CD4-positive, alpha-beta T cell treated with Interferon alpha-2 for 1 hour (primary cell): ENCODE results near the gene ZFAND3.
"Not testable (repeated sequence)": the region's sequence is repeated elsewhere in the genome, so short reads cannot be mapped to it uniquely, and the experiment has no call there.

ENCODE experiments used
- DNase-seq, 2 donors: peaks; one replicate each; pipeline ENCODE4 v3.0.0-alpha.2; 2020 to 2022

Gene ZFAND3

DNA sequence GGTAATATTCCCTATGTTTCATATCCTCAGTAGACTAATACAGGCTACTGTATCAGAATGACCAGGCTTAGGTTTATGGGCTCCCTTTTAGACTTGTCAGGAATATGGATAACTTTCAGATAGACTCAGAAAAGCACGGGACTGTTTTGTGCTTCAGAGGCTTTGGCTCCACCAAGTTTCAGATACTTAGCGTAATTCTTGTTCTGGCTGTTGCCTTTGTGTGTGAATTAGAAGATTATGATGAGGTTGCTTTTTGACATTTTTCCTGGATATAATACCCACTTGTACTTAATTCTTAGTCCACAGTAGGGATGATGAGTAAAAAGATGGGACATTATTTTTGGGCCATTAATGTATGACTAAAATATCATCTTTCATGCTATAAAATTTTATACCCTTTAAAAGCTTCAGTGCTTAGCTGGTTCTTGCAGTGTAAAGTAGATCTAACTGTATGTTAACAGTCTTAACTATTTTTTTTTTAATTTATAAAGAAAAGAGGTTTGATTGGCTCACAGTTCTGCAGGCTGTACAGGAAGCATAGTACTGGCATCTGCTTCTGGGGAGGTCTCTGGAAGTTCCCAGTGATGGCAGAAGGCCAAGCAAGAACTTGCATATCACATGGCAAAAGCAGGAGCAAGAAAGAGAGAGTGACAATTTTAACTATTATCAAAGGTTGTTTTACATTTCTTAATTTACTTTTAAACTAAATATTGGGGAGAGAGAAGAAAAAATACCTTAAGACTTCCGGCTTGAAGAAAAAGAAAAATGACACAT lies 120.7 kb downstream of the ZFAND3 start:
- no peak for DNase-seq

DNA sequence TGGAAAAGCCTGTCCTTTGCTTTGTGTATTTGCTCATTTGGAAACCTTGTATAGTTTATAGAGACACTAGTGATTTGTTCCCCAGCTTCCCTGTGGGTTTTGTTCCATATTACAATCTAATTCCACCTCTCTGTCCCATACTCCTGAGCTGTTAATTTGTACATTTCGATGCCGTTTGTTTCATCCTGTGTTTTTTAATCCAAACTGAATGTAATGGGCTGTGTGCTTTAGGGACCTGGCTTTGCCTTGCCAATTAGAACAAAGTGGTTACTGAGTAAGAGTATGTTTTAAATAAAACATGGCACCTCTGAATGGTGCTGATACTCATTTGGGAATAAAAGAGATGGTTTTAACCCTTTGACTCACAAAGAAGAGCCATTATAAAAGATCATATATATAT lies 122.3 kb downstream of the ZFAND3 start:
- DNase-seq = no peak

DNA sequence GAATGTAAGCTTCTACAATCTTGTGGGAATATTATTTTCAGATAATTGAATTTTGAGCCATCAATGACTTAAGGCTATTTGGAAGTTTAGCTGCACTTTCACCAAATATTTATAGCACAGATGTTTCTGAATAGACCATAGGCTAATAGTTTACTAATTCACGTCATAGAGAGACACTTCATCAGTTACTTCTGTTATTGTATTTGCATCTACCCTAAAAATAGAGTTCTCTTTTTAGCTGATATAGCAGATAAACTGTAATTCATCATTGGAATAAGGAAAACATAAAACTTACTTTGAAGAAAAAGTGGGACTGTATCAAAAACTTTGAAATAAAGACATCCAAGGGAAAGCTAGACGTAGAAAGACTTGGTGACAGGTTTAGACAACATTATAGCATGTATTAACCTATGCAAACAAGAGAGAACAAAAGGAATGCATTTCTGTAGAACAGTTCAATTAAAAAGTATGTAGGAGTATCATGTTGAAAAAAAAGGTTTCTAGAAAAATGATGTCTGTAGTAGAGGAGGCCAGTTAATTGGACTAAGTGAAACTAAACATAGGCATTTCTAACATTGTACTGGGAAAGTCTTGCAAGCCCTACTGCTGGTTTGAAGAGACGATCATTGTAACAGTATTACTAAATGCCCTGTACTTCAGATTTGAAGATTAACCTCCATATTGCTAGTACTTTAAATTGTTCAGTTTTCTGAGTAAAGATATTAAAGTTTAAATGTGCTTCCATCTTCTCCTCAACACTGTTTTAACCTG lies 123.3 kb downstream of the ZFAND3 start:
- no peak for DNase-seq

- DNase-seq = no peak
Measured at GRCh38 chr6:37943436-37944058, 124.0 kb downstream of the ZFAND3 start.

DNA sequence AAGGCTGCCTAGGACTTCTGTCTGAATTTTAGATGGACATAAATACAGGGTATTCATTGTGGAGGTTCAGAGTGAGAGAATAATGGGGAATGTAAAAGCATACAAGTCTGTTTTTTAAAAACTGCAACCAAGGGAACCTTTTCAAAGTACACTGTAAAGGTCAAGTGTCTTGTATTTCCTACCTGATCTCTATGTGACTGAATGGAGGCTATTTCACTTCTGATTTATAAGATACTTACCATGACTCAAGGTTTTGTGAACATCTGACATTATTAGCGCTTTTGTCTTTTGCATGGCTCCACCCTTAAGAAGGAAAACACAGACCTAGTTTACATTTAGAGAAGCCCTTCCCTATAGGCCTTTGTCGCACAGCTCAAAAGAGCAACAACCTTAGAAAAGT lies 126.5 kb downstream of the ZFAND3 start:
- no peak for DNase-seq

GRCh38 chr6:37947468-37947867 lies 127.9 kb downstream of the ZFAND3 start:
- no peak for DNase-seq

DNA sequence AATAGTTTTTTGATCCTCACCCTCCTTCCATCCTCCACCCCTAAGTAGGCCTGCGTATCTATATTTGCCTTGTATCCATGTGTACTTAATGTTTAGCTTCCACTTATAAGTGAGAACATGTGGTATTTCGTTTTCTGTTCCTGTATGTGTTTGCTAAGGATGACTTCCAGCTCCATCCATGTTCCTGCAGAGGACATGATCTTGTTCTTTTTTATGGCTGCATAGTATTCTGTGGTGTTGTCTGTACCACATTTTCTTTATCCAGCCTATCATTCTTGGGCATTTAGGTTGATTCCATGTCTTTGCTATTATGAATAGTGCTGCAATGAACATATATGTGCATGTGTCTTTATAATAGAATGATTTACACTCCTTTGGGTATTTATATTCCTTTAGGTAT lies 129.1 kb downstream of the ZFAND3 start:
- DNase-seq = not testable (repeated sequence)

GRCh38 chr6:37952027-37952426 lies 132.5 kb downstream of the ZFAND3 start:
- no peak for DNase-seq

DNA sequence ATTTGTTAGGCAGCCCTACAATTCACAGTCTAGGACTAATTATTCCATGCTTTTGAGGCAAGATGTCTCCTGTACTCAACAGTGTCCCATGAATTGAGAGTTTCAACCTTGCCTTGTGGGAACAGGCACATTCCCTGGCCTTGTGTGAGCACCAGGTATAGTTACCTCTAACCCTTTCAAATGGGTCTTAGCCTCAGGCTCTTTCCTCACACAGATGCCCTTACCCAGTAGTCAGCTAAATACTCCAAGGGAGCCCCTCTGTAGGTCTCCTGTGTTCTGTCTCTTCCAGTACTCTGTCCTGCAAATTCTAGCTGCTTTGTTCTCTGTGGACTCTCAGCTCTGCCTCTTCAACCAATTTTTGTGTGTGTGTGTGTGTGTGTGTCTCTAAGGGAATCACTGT lies 135.3 kb downstream of the ZFAND3 start:
- DNase-seq = no peak

DNA sequence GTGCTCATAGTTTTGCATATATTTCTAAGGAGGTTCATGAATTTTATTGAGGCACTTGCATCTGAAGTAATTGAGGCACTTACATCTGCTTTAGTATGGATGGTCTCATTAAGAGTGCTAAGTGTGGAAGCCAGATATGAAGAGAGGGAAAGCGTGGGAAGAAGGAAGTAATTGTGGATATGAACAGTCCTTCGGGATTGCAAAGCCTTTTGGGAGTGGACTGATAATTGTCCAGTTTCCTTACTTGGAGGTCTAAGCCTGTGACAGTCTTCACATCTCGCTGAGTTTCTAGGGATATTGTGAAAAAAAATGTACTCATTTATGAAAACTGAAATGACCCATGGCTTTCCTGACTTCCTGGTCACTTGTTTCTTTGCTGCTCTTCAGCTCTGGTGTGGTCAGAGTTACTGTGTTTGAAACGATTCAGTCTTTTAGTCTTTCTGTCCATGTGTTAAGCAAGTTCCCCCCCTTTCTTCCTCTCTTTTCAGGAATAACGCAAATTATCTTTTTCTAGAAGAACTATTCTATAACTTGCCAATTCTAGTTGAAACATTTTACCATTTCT lies 137.3 kb downstream of the ZFAND3 start:
- no peak for DNase-seq

GRCh38 chr6:37959061-37959460 lies 139.5 kb downstream of the ZFAND3 start:
- DNase-seq = no peak

- DNase-seq = no peak
Measured at GRCh38 chr6:37960139-37960935, 140.8 kb downstream of the ZFAND3 start.

GRCh38 chr6:37962481-37963080 lies 143.1 kb downstream of the ZFAND3 start:
- DNase-seq = peak in 1 of 2 donors; percentile 9

DNA sequence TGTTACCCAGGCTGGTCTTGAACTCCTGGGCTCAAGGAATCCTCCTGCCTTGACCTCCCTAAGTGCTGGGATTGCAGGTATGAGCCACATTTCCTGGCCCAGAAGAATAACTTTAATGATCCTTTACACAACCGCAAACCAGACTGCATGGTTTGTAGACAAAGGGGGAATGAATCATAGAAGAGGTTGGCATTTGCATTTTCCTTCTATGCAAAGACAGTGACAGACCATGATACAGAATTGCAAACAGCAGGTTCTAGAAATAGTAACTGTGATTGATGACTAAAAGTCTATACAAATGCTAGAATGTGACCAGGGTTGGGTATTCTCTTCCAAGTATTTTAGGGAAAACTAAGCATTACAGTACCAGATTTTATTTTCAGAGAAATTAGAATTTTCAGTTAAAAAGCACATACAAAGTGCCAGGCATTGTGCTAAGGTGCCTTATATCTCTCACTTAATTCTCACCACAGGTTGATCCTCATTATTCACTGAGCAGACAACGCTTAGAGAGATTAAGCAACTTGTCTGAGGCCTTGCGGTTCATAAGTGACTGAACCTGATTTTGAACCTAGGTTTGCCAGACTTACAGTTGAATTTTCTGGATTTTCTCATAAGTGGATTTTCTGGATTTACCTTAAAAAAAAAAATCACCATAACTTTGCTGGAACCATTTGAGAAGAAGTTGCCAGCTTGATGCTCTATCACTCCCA lies 146.6 kb downstream of the ZFAND3 start:
- no peak for DNase-seq

DNA sequence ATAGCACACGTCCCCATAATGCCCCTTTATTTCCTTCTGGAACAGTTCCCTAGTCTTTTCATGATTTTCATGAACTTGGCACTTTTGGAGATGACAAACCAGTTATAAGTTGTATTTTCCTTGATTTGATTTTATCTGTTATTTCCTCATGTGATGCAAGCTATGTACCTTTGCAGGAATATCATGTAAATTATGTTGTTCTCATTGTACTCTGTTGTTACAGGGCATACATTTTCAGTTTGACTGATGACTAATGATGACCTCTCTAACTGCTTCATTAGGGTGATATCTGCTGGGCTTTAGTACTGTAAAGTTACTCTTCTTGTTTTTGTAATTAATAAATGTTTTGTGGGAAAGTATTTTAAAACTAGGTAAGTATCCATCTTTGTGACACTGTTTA lies 147.3 kb downstream of the ZFAND3 start:
- no peak for DNase-seq

DNA sequence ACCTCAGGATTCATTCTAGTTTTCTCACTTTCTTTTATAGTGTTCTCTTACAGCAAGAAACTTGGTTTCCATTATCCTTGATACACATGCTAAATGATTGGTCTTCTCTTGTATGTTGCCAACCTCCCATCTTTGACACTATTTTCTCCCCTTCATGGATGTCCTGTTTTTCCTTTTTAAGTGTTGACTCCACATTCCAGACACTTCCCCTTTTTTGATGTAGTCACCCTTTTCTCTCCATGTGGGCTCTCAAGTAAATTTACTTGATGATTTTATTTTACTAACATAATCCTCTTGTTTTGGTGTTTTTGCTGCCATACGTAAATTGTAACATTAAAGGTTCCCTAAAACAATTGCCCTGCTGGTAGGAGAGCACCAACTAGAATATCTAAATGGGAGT lies 148.1 kb downstream of the ZFAND3 start:
- no peak for DNase-seq

DNA sequence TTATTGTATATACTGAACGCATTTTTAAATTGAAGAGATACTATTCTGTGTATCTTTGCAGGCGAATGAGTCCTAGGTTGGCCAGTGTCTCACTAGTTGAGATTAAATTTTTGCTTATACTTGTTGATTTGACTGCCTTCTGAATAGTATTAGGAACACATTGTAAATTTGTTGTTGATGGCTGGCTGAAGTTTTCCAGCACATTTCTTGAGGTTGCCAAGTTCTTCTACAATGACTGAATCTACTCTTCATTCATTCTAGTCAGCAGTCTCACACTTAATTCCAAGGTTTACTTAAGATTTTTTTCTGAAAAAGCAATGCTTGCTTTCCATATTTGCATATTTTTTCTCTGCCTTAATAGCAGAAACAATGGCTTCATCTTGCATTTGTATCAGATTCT lies 151.7 kb downstream of the ZFAND3 start:
- no peak for DNase-seq

- no peak for DNase-seq
Measured at GRCh38 chr6:37971711-37972390, 152.3 kb downstream of the ZFAND3 start.

DNA sequence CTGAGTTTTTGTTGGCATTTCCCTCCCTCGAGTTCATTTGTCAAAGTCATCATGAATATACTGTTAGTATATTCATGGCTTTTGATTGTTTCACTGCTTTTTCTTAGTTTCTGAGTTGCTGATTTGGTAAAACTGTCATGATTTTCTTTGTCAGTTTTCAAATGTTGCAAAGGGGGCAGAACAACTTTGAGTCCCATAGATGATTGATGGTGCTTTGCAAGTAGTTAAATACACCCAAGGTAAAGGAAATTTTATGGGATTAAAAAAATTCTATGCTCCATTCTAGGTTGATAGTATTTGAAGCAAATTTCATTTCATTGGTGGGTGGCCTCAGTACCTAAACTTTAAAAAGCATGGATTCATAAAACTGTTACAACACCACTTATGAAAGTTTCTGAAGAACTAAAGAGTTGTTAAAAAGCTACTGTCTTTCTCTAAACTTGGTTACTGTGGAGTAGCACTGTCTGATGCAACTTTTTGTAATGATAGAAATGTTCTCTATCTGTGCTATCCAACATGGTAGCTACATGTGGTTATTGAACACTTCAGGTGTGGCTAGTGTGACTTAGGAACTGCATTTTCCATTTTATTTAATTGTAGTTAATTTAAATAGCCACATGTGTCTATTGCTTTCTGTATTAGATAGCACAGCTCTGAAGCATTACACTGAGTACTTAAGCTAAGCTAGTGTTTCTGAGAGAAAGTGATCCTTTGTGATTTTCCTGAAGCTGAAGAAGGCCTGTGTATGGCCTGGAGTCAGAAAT lies 153.6 kb downstream of the ZFAND3 start:
- no peak for DNase-seq

DNA sequence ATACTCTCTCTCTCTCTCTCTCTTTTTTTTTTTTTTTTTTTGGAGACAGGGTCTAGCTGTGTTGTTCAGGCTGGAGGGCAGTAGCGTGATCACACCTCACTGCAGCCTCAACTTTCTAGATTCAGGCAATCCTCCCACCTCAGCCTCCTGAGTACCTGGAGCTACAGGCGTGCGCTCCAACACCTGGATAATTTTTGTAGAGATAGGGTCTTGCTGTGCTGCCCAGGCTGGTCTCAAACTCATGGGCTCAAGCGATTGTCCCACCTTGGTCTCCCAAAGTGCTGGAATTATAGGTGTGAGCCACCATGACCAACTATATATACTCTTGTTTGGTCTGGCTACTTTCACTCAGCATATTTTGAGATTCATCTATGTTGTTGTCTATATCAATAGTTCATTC lies 154.9 kb downstream of the ZFAND3 start:
- DNase-seq = no peak
